H1 (cell line): ENCODE measurements around the gene IDE. TPM values are rescaled to one million over a fixed set of nuclear protein-coding genes. Genes with fewer than 3 reads are reported as not detected.

Experiments
- CTCF ChIA-PET: fragments of 300-600 bp; sonication (Branson Sonifier 250); formaldehyde crosslinking; loops from one replicate; lab custom pipeline; 2021; ENCODE audit not compliant: partially characterized antibody; lab: Charles Lee
- POLR2A ChIA-PET: fragments of 300-600 bp; sonication (Branson Sonifier 250); formaldehyde crosslinking; loops from one replicate; lab custom pipeline; 2021; ENCODE audit warnings: inconsistent platforms; ENCODE audit not compliant: partially characterized antibody; lab: Charles Lee
- DNase-seq, 2 experiments: peaks; one replicate each; pipeline versions ENCODE4 v3.0.0 to v3.0.0-alpha.2; 2010 to 2022; ENCODE audit warnings: low spot score in 2 of 2, low read depth in 1 of 2, mixed read lengths in 1 of 2
- FAIRE-seq: peaks from 2 replicates; lab custom pipeline; 2011; peaks lifted over from hg19 to GRCh38; lab: Jason Lieb, UNC
- H2AFZ ChIP-seq: 2 replicates; pipeline ENCODE4 v1.8.1; 2012; ENCODE audit warnings: low read length, inconsistent platforms
- H2AK5ac ChIP-seq: 2 replicates; pipeline ENCODE4 v1.6.1; 2013; ENCODE audit warnings: low read depth, low read length
- H2BK120ac ChIP-seq: replicated peaks from 2 replicates; pipeline ENCODE3; 2013; ENCODE audit warnings: low read depth, low read length, inconsistent platforms
- H2BK12ac ChIP-seq: 2 replicates; pipeline ENCODE4 v1.6.1; 2013; ENCODE audit warnings: low read depth, low read length
- H2BK15ac ChIP-seq: 2 replicates; pipeline ENCODE4 v1.6.1; 2013; ENCODE audit warnings: low read length
- H2BK20ac ChIP-seq: 2 replicates; pipeline ENCODE4 v1.6.1; 2013; ENCODE audit warnings: low read length
- H2BK5ac ChIP-seq: 2 replicates; pipeline ENCODE4 v1.6.1; 2013; ENCODE audit warnings: low read depth, low read length
- H3K14ac ChIP-seq: 2 replicates; pipeline ENCODE4 v1.6.1; 2013; ENCODE audit warnings: inconsistent platforms; ENCODE audit not compliant: insufficient read length
- H3K18ac ChIP-seq: 2 replicates; pipeline ENCODE4 v1.6.1; 2013; ENCODE audit warnings: low read length; ENCODE audit errors: extremely low read depth
- H3K23ac ChIP-seq: 2 replicates; pipeline ENCODE4 v1.6.1; 2013; ENCODE audit warnings: inconsistent platforms; ENCODE audit not compliant: insufficient read length
- H3K23me2 ChIP-seq: 2 replicates; pipeline ENCODE4 v1.6.1; 2013; ENCODE audit warnings: low read depth, low read length
- H3K27ac ChIP-seq: 2 replicates; pipeline ENCODE4 v1.6.1; 2011; ENCODE audit warnings: low read depth, low read length, inconsistent platforms
- H3K27me3 ChIP-seq, 4 experiments: replicated peaks in 1 of 4; 1 replicate in 1 of 4; 2 replicates in 3 of 4; pipeline versions ENCODE4 v1.6.1 to v1.8.1; 2011 to 2013; ENCODE audit warnings: low read length in 3 of 4, mild to moderate bottlenecking in 3 of 4, inconsistent platforms in 2 of 4, mixed read lengths in 2 of 4, moderate library complexity in 1 of 4; ENCODE audit not compliant: control insufficient read depth in 3 of 4, insufficient read depth in 3 of 4; ENCODE audit errors: extremely low read depth in 1 of 4
- H3K36me3 ChIP-seq, 4 experiments: 2 replicates each; pipeline versions ENCODE4 v1.6.1 to v1.8.1; 2011 to 2013; ENCODE audit warnings: mild to moderate bottlenecking in 4 of 4, low read length in 3 of 4, moderate library complexity in 2 of 4, control low read depth in 1 of 4, inconsistent platforms in 1 of 4; ENCODE audit not compliant: insufficient read depth in 4 of 4, control insufficient read depth in 2 of 4
- H3K4ac ChIP-seq: replicated peaks from 2 replicates; pipeline ENCODE3; 2013; ENCODE audit warnings: low read length, low read depth, mixed read lengths, inconsistent platforms; ENCODE audit not compliant: insufficient read length
- H3K4me1 ChIP-seq, 4 experiments: replicated peaks in 1 of 4; 1 replicate in 1 of 4; 2 replicates in 3 of 4; pipeline versions ENCODE4 v1.6.1 to v1.8.1; 2011 to 2013; ENCODE audit warnings: low read length in 3 of 4, inconsistent platforms in 2 of 4, mixed read lengths in 1 of 4; ENCODE audit not compliant: insufficient read depth in 4 of 4, control insufficient read depth in 3 of 4
- H3K4me2 ChIP-seq, 2 experiments: 2 replicates each; pipeline versions ENCODE4 v1.6.1 to v1.8.1; 2011 to 2013; ENCODE audit warnings: low read depth in 2 of 2, low read length in 2 of 2, control low read depth in 1 of 2, inconsistent platforms in 1 of 2, mild to moderate bottlenecking in 1 of 2; ENCODE audit not compliant: insufficient read depth in 1 of 2
- H3K4me3 ChIP-seq, 4 experiments: fragments of 200-600, 300-600 bp in 1 of 4; sonication (generic), shearing (Covaris generic), sonication (Bioruptor Twin) in 1 of 4; 2 replicates each; pipeline versions ENCODE4 v1.5.1 to v1.8.1; 2011 to 2016; ENCODE audit warnings: low read length in 4 of 4, low read depth in 3 of 4, control low read depth in 2 of 4, inconsistent platforms in 2 of 4, mild to moderate bottlenecking in 2 of 4, mixed read lengths in 1 of 4, moderate library complexity in 1 of 4; ENCODE audit not compliant: insufficient read depth in 2 of 4; ENCODE audit errors: extremely low read depth in 1 of 4
- H3K56ac ChIP-seq: replicated peaks from 2 replicates; pipeline ENCODE3; 2013; ENCODE audit warnings: low read depth, mild to moderate bottlenecking, mixed read lengths, low read length, inconsistent platforms; ENCODE audit not compliant: insufficient read length
- H3K79me1 ChIP-seq: 2 replicates; pipeline ENCODE4 v1.6.1; 2013; ENCODE audit warnings: low read depth, low read length, control low read depth
- H3K79me2 ChIP-seq, 2 experiments: 2 replicates each; pipeline versions ENCODE4 v1.6.1 to v1.8.1; 2012 to 2013; ENCODE audit warnings: low read length in 2 of 2, mild to moderate bottlenecking in 2 of 2, inconsistent platforms in 1 of 2; ENCODE audit not compliant: insufficient read depth in 2 of 2, control insufficient read depth in 1 of 2
- H3K9ac ChIP-seq, 4 experiments: replicated peaks in 1 of 4; 1 replicate in 1 of 4; 2 replicates in 3 of 4; pipeline versions ENCODE4 v1.6.1 to v1.8.1; 2011 to 2013; ENCODE audit warnings: low read depth in 3 of 4, low read length in 3 of 4, control low read depth in 2 of 4, mild to moderate bottlenecking in 2 of 4, moderate library complexity in 2 of 4, inconsistent platforms in 1 of 4; ENCODE audit errors: extremely low read depth in 1 of 4
- H3K9me3 ChIP-seq, 2 experiments: 2 replicates each; pipeline versions ENCODE4 v1.6.1 to v1.8.1; 2012 to 2013; ENCODE audit warnings: mild to moderate bottlenecking in 2 of 2, moderate library complexity in 2 of 2, control low read depth in 1 of 2, inconsistent platforms in 1 of 2, low read depth in 1 of 2, low read length in 1 of 2, mixed read lengths in 1 of 2; ENCODE audit not compliant: insufficient read depth in 2 of 2
- H4K20me1 ChIP-seq, 2 experiments: replicated peaks in 1 of 2; 2 replicates each; pipeline versions ENCODE3 to v1.8.1; 2011 to 2013; ENCODE audit warnings: inconsistent platforms in 2 of 2, low read length in 2 of 2, mild to moderate bottlenecking in 1 of 2; ENCODE audit not compliant: insufficient read depth in 2 of 2, control insufficient read depth in 1 of 2
- H4K5ac ChIP-seq: 2 replicates; pipeline ENCODE4 v1.6.1; 2013; ENCODE audit warnings: low read length, low read depth, mixed read lengths, inconsistent platforms; ENCODE audit not compliant: insufficient read length
- H4K8ac ChIP-seq: 2 replicates; pipeline ENCODE4 v1.8.0; 2013; ENCODE audit warnings: mild to moderate bottlenecking, moderate library complexity, low read length, inconsistent platforms; ENCODE audit not compliant: insufficient read depth; ENCODE audit errors: extremely low read depth
- H4K91ac ChIP-seq: replicated peaks from 2 replicates; pipeline ENCODE3; 2013; ENCODE audit warnings: low read length, mixed read lengths, inconsistent platforms; ENCODE audit not compliant: insufficient read length
- BACH1 ChIP-seq: IDR thresholded peaks from 2 replicates; pipeline ENCODE4 v1.6.1; 2012; ENCODE audit warnings: low read length, improper control_type of control experiment
- WGBS, 2 experiments: shearing (Covaris generic) in 1 of 2; methylation state at CpG; one replicate each; pipeline versions ENCODE4 v1.1.6 to v1.1.7; 2013 to 2015; ENCODE audit warnings: low lambda C conversion rate in 2 of 2, mixed read lengths in 2 of 2, inconsistent platforms in 1 of 2, low coverage in 1 of 2, missing lambda C conversion rate in 1 of 2; ENCODE audit not compliant: insufficient replicate concordance in 2 of 2, insufficient coverage in 1 of 2, insufficient read length in 1 of 2; ENCODE audit errors: extremely low coverage in 1 of 2, missing lambda C conversion rate in 1 of 2; 5-methylcytosine and 5-hydroxymethylcytosine counted together
- polyA plus RNA-seq, 7 experiments: library from polyadenylated mRNA; depleted of rRNA in 3 of 7; stranded (reverse) in 5 of 7; unstranded in 2 of 7; fragments of >200 nt in 5 of 7; fragments of 200-250 nt in 2 of 7; gene quantifications; 1 replicate in 5 of 7; 2 replicates in 1 of 7; 4 replicates in 1 of 7; pipeline versions ENCODE4 v1.2.1 to v1.2.3, GENCODE V29; 2011 to 2013; ENCODE audit warnings: missing spikeins in 2 of 7, mixed read lengths in 2 of 7
- total RNA-seq: library from RNA; stranded (reverse); fragmentation: NEBNext Ultra II Directional; extraction: Animal tissue kit (Norgen Biotek cat#: 25700); gene quantifications from 2 replicates; pipeline ENCODE4 v1.2.1, GENCODE V29; 2021

Gene IDE
- total and polyA plus RNA-seq, 2 of the 8 experiments (the other 6 are each of a cell fraction or from before 2014, with no cell fraction given) = 12.7 to 52.7 TPM

- Histone ChIP-seq H2BK120ac (no peak overlapping the region), H3K79me2 (peaks cover 3 to 37% of the 10 kb centered on the region in 2 experiments; a peak in 2 of 4 replicates), H3K23ac (no peak overlapping the region), H3K9me3 (no peaks in the 10 kb centered on the region), H3K18ac (no peak overlapping the region), H3K4me1 (peaks cover 0 to 5% (median 1%) of the 10 kb centered on the region in 4 experiments; a peak in 3 of 7 replicates), H2BK15ac (no peak overlapping the region), H2AK5ac (no peak overlapping the region), H2BK12ac (no peak overlapping the region), H3K4ac (no peak overlapping the region), H3K27me3 (no peaks in the 10 kb centered on the region), H3K27ac (no peak overlapping the region), H3K79me1 (no peaks in the 10 kb centered on the region; the same call in 1 of the 2 replicates), H3K14ac (no peak overlapping the region), H2BK5ac (no peak overlapping the region), H3K4me2 (no peak overlapping the region), H2AFZ (no peak overlapping the region), H3K23me2 (no peaks in the 10 kb centered on the region)
- DNase-seq (no peak), FAIRE-seq (no peak)
- ChIA-PET POLR2A (no interaction called here), CTCF (interaction anchor here (1.0 kb wide), 1 partner anchor 16 kb away, joined by 3 read pairs; no protein-coding TSS in a partner anchor)
- TF ChIP-seq BACH1 = no peak
- TF ChIP-seq, all 59 proteins: peak for 0
- no peak overlapping the region for H3K4me3 ChIP-seq
- H4K20me1 ChIP-seq = no peaks in the 10 kb centered on the region
- no peak overlapping the region for H2BK20ac ChIP-seq
- no peak overlapping the region for H3K56ac ChIP-seq
- 91% methylated on average over 4 of the region's 4 CpGs; no CpG with 5 or more reads in 1 of the 2 experiments for WGBS, 2 experiments
- no peak overlapping the region for H4K5ac ChIP-seq
- H3K36me3 ChIP-seq = no peaks in the 10 kb centered on the region; a peak in 1 of 8 replicates
- H4K8ac ChIP-seq = no peak overlapping the region
- H4K91ac ChIP-seq = no peak overlapping the region
- no peak overlapping the region for H3K9ac ChIP-seq
Measured at GRCh38 chr10:92547676-92548075, 26.2 kb downstream of the IDE start.
